Lower lobe of right lung (tissue), 2 donors: Measurements from ENCODE around the gene MAT2B. TPM values are rescaled to one million over a fixed set of nuclear protein-coding genes. Genes with fewer than 3 reads are reported as not detected.

Experiments
- ATAC-seq, 2 donors: fragments of 200-7000 bp; cut with Tn5 transposase; one replicate each; pipeline ENCODE4 v1.9.1; 2020 to 2022; ENCODE audit warnings: mild to moderate bottlenecking in 2 of 2, moderate library complexity in 2 of 2
- DNase-seq: peaks from one replicate; pipeline ENCODE4 v3.0.0-alpha.2; 2020
- H3K27ac ChIP-seq: fragments of 200-600 bp; one replicate; pipeline ENCODE4 v1.8.0; 2022
- H3K27me3 ChIP-seq: fragments of 200-600 bp; one replicate; pipeline ENCODE4 v1.8.0; 2022; ENCODE audit warnings: low read depth
- H3K36me3 ChIP-seq: fragments of 200-600 bp; one replicate; pipeline ENCODE4 v1.8.0; 2022; ENCODE audit warnings: mild to moderate bottlenecking
- H3K4me1 ChIP-seq: fragments of 200-600 bp; one replicate; pipeline ENCODE4 v1.8.0; 2022
- H3K4me3 ChIP-seq: fragments of 200-600 bp; one replicate; pipeline ENCODE4 v1.8.0; 2022; ENCODE audit warnings: mild to moderate bottlenecking
- H3K9me3 ChIP-seq: fragments of 200-600 bp; one replicate; pipeline ENCODE4 v1.8.0; 2022
- CTCF ChIP-seq: fragments of 200-600 bp; IDR thresholded peaks from one replicate; pipeline ENCODE4 v1.8.0; 2022; ENCODE audit warnings: antibody characterized with exemption, mild to moderate bottlenecking
- intact Hi-C: fragments of 100-400 bp; cut with DNase I; formaldehyde crosslinking; loops from one replicate; pipeline ENCODE4 v1.11.0; 2022
- total RNA-seq: library from RNA; stranded (reverse); fragmentation: NEBNext Ultra II Directional; extraction: Animal tissue kit (Norgen Biotek cat#: 25700); gene quantifications from one replicate; pipeline ENCODE4 v1.2.1, GENCODE V29; 2021
- donor health status: DM: no; HTN: yes; CAD: no; lungs with severe emphysema.

Gene MAT2B
- total RNA-seq, 1 donor from 2014 or later: 71.7 TPM

GRCh38 chr5:163504079-163504931, 1.1 kb upstream of the MAT2B start:
- Histone ChIP-seq H3K27ac (peak overlapping the region; percentile 99), H3K36me3 (no peaks in the 10 kb centered on the region), H3K4me3 (peak overlapping the region; percentile 81), H3K4me1 (peaks cover 42% of the 10 kb centered on the region), H3K27me3 (no peaks in the 10 kb centered on the region), H3K9me3 (no peaks in the 10 kb centered on the region)
- intact Hi-C loops: no loop called here
- peak; percentile 49 for DNase-seq
- no peak for TF ChIP-seq CTCF
- ATAC-seq: peak; percentile 50 to 58

- intact Hi-C loops: no loop called here
- Histone ChIP-seq H3K36me3 (no peaks in the 10 kb centered on the region), H3K27ac (peak overlapping the region; percentile 99), H3K4me3 (peak overlapping the region; percentile 81), H3K27me3 (no peaks in the 10 kb centered on the region), H3K4me1 (peaks cover 50% of the 10 kb centered on the region), H3K9me3 (no peaks in the 10 kb centered on the region)
- ATAC-seq: peak in 1 of 2 donors; percentile 1
- no peak for DNase-seq
- TF ChIP-seq CTCF: no peak
Observed at GRCh38 chr5:163505049-163505367, 411 bp upstream of the MAT2B start.

- H3K4me1 ChIP-seq: peaks cover 58% of the 10 kb centered on the region
- H3K4me3 ChIP-seq: peak overlapping the region; percentile 81
- H3K9me3 ChIP-seq: no peaks in the 10 kb centered on the region
- ATAC-seq: peak in 1 of 2 donors; percentile 2
- intact Hi-C loops: no loop called here
- H3K27me3 ChIP-seq: no peaks in the 10 kb centered on the region
- no peak for TF ChIP-seq CTCF
- H3K27ac ChIP-seq: peak overlapping the region; percentile 99
- no peaks in the 10 kb centered on the region for H3K36me3 ChIP-seq
- no peak for DNase-seq
Observed at GRCh38 chr5:163506095-163506457, 657 bp downstream of the MAT2B start.

- H3K4me1 ChIP-seq: peaks cover 58% of the 10 kb centered on the region
Observed at GRCh38 chr5:163506726-163507125, 1.3 kb downstream of the MAT2B start.

GRCh38 chr5:163508753-163509152, 3.3 kb downstream of the MAT2B start:
- no peaks in the 10 kb centered on the region for H3K9me3 ChIP-seq
- peaks cover 19% of the 10 kb centered on the region for H3K36me3 ChIP-seq
- H3K4me1 ChIP-seq: peaks cover 61% of the 10 kb centered on the region
- intact Hi-C loops: no loop called here
- TF ChIP-seq CTCF: no peak
- peak overlapping the region; percentile 33 for H3K27ac ChIP-seq
- no peak for ATAC-seq
- peak overlapping the region; percentile 31 for H3K4me3 ChIP-seq
- no peaks in the 10 kb centered on the region for H3K27me3 ChIP-seq
- no peak for DNase-seq

More at GRCh38 chr5:163506726-163507125, 1.3 kb downstream of the MAT2B start:
- no peaks in the 10 kb centered on the region for H3K9me3 ChIP-seq
- TF ChIP-seq CTCF: no peak
- DNase-seq (no peak), ATAC-seq (no peak)
- no peaks in the 10 kb centered on the region for H3K36me3 ChIP-seq
- H3K27ac ChIP-seq: peak overlapping the region; percentile 99
- peak overlapping the region; percentile 81 for H3K4me3 ChIP-seq
- intact Hi-C loops: no loop called here
- H3K27me3 ChIP-seq: no peaks in the 10 kb centered on the region
